Measurements from ENCODE around the gene RAD52.

DNA sequence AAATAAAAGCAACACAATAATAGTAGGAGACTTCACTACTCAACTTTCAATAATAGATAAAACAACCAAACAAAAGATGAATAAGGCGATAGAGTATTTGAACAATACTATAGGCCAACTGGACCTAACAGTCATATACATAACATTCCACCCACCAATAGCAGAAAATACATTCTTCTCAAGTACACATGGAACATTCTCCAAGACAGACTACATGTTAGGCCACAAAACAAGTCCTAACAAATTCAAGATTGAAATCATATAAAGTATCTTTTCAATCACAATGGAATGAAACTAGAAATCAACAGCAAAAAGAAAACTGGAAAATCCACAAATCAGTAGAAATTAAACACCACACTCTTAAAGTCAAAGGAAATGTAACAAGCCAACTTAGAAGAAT, 28.8 kb downstream of the RAD52 start:
- TF ChIP-seq EP300 (IDR thresholded peaks at IDR 0.05), result no peak
- TF ChIP-seq POLR2A (IDR thresholded peaks at IDR 0.05; ENCODE audit: low read depth), result no peak
- TF ChIP-seq, protein P1, sequence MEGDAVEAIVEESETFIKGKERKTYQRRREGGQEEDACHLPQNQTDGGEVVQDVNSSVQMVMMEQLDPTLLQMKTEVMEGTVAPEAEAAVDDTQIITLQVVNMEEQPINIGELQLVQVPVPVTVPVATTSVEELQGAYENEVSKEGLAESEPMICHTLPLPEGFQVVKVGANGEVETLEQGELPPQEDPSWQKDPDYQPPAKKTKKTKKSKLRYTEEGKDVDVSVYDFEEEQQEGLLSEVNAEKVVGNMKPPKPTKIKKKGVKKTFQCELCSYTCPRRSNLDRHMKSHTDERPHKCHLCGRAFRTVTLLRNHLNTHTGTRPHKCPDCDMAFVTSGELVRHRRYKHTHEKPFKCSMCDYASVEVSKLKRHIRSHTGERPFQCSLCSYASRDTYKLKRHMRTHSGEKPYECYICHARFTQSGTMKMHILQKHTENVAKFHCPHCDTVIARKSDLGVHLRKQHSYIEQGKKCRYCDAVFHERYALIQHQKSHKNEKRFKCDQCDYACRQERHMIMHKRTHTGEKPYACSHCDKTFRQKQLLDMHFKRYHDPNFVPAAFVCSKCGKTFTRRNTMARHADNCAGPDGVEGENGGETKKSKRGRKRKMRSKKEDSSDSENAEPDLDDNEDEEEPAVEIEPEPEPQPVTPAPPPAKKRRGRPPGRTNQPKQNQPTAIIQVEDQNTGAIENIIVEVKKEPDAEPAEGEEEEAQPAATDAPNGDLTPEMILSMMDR (IDR thresholded peaks at IDR 0.05), result no peak
